K562 (cell line): ENCODE data around the gene MAMDC2. TPM values are rescaled to one million over a fixed set of nuclear protein-coding genes. Genes with fewer than 3 reads are reported as not detected.

ENCODE experiments used
- ATAC-seq: fragments of 200-7000 bp; cut with Tn5 transposase; 3 replicates; pipeline ENCODE4 v1.9.1; 2020; ENCODE audit warnings: moderate library complexity
- BruUV-seq: library from RNA; stranded (reverse); fragments of 400-500 nt; replicated peaks from 2 replicates; lab custom pipeline; 2021; lab: Mats Ljungman, UMichigan
- CTCF ChIA-PET: fragments of 300-600 bp; formaldehyde crosslinking; extraction: SDS; loops from one replicate; lab custom pipeline; 2021; ENCODE audit warnings: low intra/inter-chr PET ratio; lab: Yijun Ruan, JAX
- POLR2A ChIA-PET: fragments of 300-600, 350-650 bp; sonication (Branson Sonifier 250); formaldehyde crosslinking; extraction: SDS; loops from one replicate; lab custom pipeline; 2021; ENCODE audit warnings: antibody characterized with exemption, inconsistent platforms; lab: Yijun Ruan, JAX
- DNase-seq, 4 experiments: peaks; one replicate each; pipeline versions ENCODE4 v3.0.0 to v3.0.0-alpha.2; 2011 to 2018; ENCODE audit warnings: low spot score in 3 of 4, mixed read lengths in 3 of 4; ENCODE audit errors: extremely low read depth in 1 of 4
- FAIRE-seq: peaks from 2 replicates; lab custom pipeline; 2011; peaks lifted over from hg19 to GRCh38; lab: Jason Lieb, UNC
- H2AFZ ChIP-seq: 2 replicates; pipeline ENCODE4 v1.6.0; 2011; ENCODE audit warnings: low read depth, low read length, control low read depth, inconsistent platforms
- H3K27ac ChIP-seq: fragments of 200-600 bp; 3 replicates; pipeline ENCODE4 v1.8.0; 2011; ENCODE audit warnings: low read depth, mild to moderate bottlenecking, control low read depth, inconsistent platforms, low read length, moderate library complexity, mixed read lengths; ENCODE audit errors: extremely low read depth
- H3K27me3 ChIP-seq, 2 experiments: fragments of 300-600 bp in 1 of 2; 2 replicates in 1 of 2; 3 replicates in 1 of 2; pipeline versions ENCODE4 v1.6.0 to v1.8.0; 2011; ENCODE audit warnings: inconsistent platforms in 2 of 2, low read length in 2 of 2, mild to moderate bottlenecking in 1 of 2, mixed read lengths in 1 of 2, moderate library complexity in 1 of 2; ENCODE audit not compliant: control insufficient read depth in 2 of 2, insufficient read depth in 2 of 2
- H3K36me3 ChIP-seq: fragments of 300-600 bp; 3 replicates; pipeline ENCODE4 v1.8.0; 2011; ENCODE audit warnings: mild to moderate bottlenecking, low read length, inconsistent platforms; ENCODE audit not compliant: control insufficient read depth, insufficient read depth
- H3K4me1 ChIP-seq, 2 experiments: fragments of 200-600 bp in 1 of 2; replicated peaks in 1 of 2; 2 replicates in 1 of 2; 3 replicates in 1 of 2; pipeline versions ENCODE4 v1.5.1 to v1.8.0; 2011; ENCODE audit warnings: inconsistent platforms in 2 of 2, low read length in 2 of 2, mild to moderate bottlenecking in 1 of 2, mixed read lengths in 1 of 2, moderate library complexity in 1 of 2; ENCODE audit not compliant: control insufficient read depth in 2 of 2, insufficient read depth in 2 of 2
- H3K4me2 ChIP-seq: 2 replicates; pipeline ENCODE4 v1.6.1; 2011; ENCODE audit warnings: low read length, control low read depth, inconsistent platforms, mixed read lengths; ENCODE audit not compliant: insufficient read depth
- H3K4me3 ChIP-seq: fragments of 200-600 bp; sonication (generic), shearing (Covaris generic); 2 replicates; pipeline ENCODE4 v1.5.1; 2016; ENCODE audit warnings: control low read depth, inconsistent platforms
- H3K79me2 ChIP-seq: fragments of 200-600 bp; 3 replicates; pipeline ENCODE4 v1.8.0; 2011; ENCODE audit warnings: low read length, inconsistent platforms; ENCODE audit not compliant: control insufficient read depth, insufficient read depth
- H3K9ac ChIP-seq, 2 experiments: 2 replicates each; pipeline versions ENCODE4 v1.6.0 to v1.6.1; 2011; ENCODE audit warnings: low read depth in 2 of 2, low read length in 2 of 2, control low read depth in 1 of 2, inconsistent platforms in 1 of 2, mild to moderate bottlenecking in 1 of 2, mixed read lengths in 1 of 2; ENCODE audit not compliant: insufficient read depth in 1 of 2
- H3K9me1 ChIP-seq: one replicate; pipeline ENCODE4 v1.6.0; 2011; ENCODE audit warnings: inconsistent platforms, mild to moderate bottlenecking, low read length, moderate library complexity; ENCODE audit not compliant: control insufficient read depth, insufficient read depth
- H3K9me3 ChIP-seq: replicated peaks from 2 replicates; pipeline ENCODE4 v1.5.1; 2011; ENCODE audit warnings: low read depth, low read length, inconsistent platforms; ENCODE audit not compliant: control insufficient read depth, insufficient read depth
- H4K20me1 ChIP-seq: replicated peaks from 2 replicates; pipeline ENCODE4 v1.6.1; 2011; ENCODE audit warnings: low read length, inconsistent platforms, mixed read lengths; ENCODE audit not compliant: control insufficient read depth, insufficient read depth
- TCFL5 ChIP-seq: fragments of 250-450 bp; sonication (Bioruptor Pico); conservative IDR thresholded peaks from 2 replicates; pipeline ENCODE4 v1.6.1; 2021; ENCODE audit warnings: mild to moderate bottlenecking, moderate library complexity, matching md5 sums
- ZNF134 ChIP-seq: fragments of 250-450 bp; sonication (Bioruptor Pico); conservative IDR thresholded peaks from 2 replicates; pipeline ENCODE4 v1.4.0; 2020
- WGBS: fragments of 100-300 bp; shearing (Covaris generic); methylation state at CpG from one replicate; pipeline ENCODE4 v1.1.6; 2016; ENCODE audit warnings: low coverage, mixed read lengths; ENCODE audit not compliant: insufficient coverage; ENCODE audit errors: missing lambda C conversion rate; 5-methylcytosine and 5-hydroxymethylcytosine counted together
- in situ Hi-C: fragments of 300-500 bp; cut with MboI; formaldehyde crosslinking; loops from 4 replicates; pipeline ENCODE4 v1.15.0; 2018; ENCODE audit warnings: inconsistent platforms, mixed read lengths
- intact Hi-C: fragments of 100-400 bp; cut with micrococcal nuclease; formaldehyde crosslinking; loops from 2 replicates; pipeline ENCODE4 v1.14.2; 2022
- polyA plus RNA-seq, 8 experiments: library from polyadenylated mRNA; depleted of rRNA in 4 of 8; stranded (reverse) in 5 of 8; unstranded in 3 of 8; fragments of >200 nt; fragmentation: Nextera tagmentation in 2 of 8; fragmentation: Illumina TruSeq in 1 of 8; extraction: Ambion mirVana in 2 of 8; extraction: Trizol in 1 of 8; gene quantifications; 2 replicates each; pipeline versions ENCODE4 v1.2.1 to v1.2.3, GENCODE V29; 2011 to 2014; ENCODE audit warnings: inconsistent platforms in 1 of 8, missing spikeins in 1 of 8
- total RNA-seq, 7 experiments: library from RNA; depleted of rRNA in 6 of 7; stranded (reverse); fragments of >200 nt in 6 of 7; fragmentation: Illumina TruSeq in 2 of 7; extraction: Trizol in 2 of 7; gene quantifications; 2 replicates each; pipeline versions ENCODE4 v1.2.1 to v1.2.3, GENCODE V29; 2011 to 2021; ENCODE audit warnings: low replicate concordance in 1 of 7
- TF ChIP-seq, protein P1 (sequence below): fragments of 250-450 bp; sonication (Bioruptor Pico); IDR thresholded peaks from 2 replicates; pipeline ENCODE4 v1.4.0; 2020; ENCODE audit warnings: borderline replicate concordance
- TF ChIP-seq, protein P2 (sequence below): fragments of 250-450 bp; sonication (Bioruptor Pico); IDR thresholded peaks from 2 replicates; pipeline ENCODE4 v1.8.0; 2021; ENCODE audit warnings: moderate library complexity, mild to moderate bottlenecking, inconsistent platforms

MAMDC2 gene
- total and polyA plus RNA-seq, 9 of the 15 experiments (the other 6 are each of a cell fraction or from before 2014, with no cell fraction given), result 0.01 to 0.03 TPM; not detected in 7

GRCh38 chr9:70130266-70130665 is 86.6 kb downstream of the MAMDC2 start:
- intact Hi-C loops, result no loop called here
- Histone ChIP-seq H3K4me2 (no peak overlapping the region), H3K27ac (no peak overlapping the region), H3K9ac (no peak overlapping the region), H3K79me2 (no peaks in the 10 kb centered on the region), H2AFZ (no peak overlapping the region)
- FAIRE-seq, result no peak
- BruUV-seq, result no TSS peak
- no peak for TF ChIP-seq TCFL5 (CRISPR knock-in tag)
- TF ChIP-seq, protein P1, sequence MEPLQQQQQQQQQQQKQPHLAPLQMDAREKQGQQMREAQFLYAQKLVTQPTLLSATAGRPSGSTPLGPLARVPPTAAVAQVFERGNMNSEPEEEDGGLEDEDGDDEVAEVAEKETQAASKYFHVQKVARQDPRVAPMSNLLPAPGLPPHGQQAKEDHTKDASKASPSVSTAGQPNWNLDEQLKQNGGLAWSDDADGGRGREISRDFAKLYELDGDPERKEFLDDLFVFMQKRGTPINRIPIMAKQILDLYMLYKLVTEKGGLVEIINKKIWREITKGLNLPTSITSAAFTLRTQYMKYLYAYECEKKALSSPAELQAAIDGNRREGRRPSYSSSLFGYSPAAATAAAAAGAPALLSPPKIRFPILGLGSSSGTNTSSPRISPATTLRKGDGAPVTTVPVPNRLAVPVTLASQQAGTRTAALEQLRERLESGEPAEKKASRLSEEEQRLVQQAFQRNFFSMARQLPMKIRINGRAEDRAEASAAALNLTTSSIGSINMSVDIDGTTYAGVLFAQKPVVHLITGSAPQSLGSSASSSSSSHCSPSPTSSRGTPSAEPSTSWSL (CRISPR knock-in tag), result no peak
- TF ChIP-seq, protein P2, sequence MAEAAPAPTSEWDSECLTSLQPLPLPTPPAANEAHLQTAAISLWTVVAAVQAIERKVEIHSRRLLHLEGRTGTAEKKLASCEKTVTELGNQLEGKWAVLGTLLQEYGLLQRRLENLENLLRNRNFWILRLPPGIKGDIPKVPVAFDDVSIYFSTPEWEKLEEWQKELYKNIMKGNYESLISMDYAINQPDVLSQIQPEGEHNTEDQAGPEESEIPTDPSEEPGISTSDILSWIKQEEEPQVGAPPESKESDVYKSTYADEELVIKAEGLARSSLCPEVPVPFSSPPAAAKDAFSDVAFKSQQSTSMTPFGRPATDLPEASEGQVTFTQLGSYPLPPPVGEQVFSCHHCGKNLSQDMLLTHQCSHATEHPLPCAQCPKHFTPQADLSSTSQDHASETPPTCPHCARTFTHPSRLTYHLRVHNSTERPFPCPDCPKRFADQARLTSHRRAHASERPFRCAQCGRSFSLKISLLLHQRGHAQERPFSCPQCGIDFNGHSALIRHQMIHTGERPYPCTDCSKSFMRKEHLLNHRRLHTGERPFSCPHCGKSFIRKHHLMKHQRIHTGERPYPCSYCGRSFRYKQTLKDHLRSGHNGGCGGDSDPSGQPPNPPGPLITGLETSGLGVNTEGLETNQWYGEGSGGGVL, result no peak
- TF ChIP-seq ZNF134, result no peak
- TF ChIP-seq, all 486 proteins: peak for 0
- Histone ChIP-seq H3K9me1 (no peaks in the 10 kb centered on the region), H3K27me3 (peaks cover 0 to 10% of the 10 kb centered on the region in 2 experiments; a peak in 3 of 5 replicates), H3K4me3 (no peak overlapping the region), H4K20me1 (no peaks in the 10 kb centered on the region), H3K36me3 (no peaks in the 10 kb centered on the region), H3K9me3 (no peaks in the 10 kb centered on the region), H3K4me1 (no peaks in the 10 kb centered on the region)
- DNase-seq, result no peak
- ChIA-PET CTCF (no interaction called here), POLR2A (no interaction called here)
- no peak for ATAC-seq
- 0% methylated on average over 2 of the region's 2 CpGs for WGBS
- in situ Hi-C loops, result no loop called here
